GM18907 (cell line): Measurements from ENCODE around the gene WDR72.

ENCODE experiments used
- ATAC-seq: cut with Tn5 transposase; IDR thresholded peaks from one replicate; pipeline ENCODE4 v1.9.1; 2021; ENCODE audit warnings: mild to moderate bottlenecking, moderate library complexity; ENCODE audit not compliant: unreplicated experiment

WDR72 gene

DNA sequence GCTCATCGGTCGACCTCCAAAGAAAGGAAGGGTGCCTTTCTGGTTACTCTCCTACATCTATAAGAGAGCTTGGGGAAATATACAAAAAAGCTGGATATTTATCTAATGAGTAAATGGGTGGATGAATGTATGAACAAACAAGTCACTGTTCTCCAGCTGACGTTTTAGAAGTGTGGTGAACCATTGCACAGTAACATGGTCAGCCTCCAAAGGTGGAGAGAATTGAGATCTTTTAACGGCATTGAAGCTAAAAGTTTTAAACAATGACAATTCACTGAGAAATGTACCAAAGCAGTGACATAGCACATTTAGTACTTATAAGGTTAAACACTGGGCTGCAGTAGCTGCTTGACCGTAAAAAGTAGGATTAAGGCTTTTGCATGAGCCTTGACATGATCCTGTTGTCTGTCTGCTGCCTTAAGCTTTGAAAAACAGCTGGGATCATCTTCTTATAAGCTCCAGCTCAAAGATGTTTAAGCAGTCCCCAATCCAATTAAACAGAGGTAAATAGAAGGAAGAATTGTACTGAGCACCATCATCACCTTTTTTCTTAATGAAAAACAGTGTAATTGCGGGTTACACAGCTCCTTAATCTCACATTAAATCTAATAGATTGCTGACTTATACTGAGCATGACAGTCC, 222.9 kb downstream of the WDR72 start:
- ATAC-seq: no peak

DNA sequence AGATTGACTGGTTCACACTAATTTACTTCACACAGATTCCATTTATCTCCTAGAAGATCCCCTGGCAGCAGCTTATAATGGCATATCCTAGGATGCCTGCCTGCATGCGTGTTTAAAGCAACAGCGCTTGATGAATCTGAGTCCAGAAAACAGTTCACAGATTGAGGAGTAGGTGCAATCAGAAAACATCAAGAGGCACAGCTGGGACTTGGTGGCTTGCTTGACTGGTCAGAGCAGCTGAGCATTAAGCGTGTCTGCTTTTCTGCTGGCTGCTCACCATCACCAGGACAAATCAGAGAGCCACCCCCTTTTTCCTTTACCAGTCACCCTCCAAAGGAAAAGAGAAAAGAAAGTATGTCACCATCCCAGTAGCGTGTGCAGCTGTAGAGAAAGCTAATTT, 223.6 kb downstream of the WDR72 start:
- no peak for ATAC-seq

- no peak for ATAC-seq
Observed at GRCh38 chr15:53534105-53534839, 225.2 kb downstream of the WDR72 start.

GRCh38 chr15:53530761-53531160, 228.7 kb downstream of the WDR72 start:
- no peak for ATAC-seq

GRCh38 chr15:53527996-53528395, 231.5 kb downstream of the WDR72 start:
- no peak for ATAC-seq

DNA sequence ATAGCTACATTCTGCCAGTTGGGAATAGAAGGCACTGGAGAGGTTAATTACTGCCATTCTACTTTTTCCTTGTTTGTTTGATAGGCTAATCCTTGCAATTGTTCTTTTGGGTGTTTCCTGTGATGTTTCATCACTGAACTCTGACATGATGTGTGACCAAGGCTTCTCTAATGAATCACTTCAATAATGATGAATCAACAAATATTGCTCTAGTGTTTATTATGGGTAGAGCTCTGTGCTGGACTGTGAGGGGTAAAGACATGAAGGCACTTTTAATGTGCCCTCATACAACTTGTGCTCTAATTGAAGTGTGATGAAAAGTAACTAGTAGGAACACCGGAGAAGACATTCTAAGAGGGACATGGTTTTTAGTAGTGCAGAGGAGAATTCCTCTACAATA, 233.6 kb downstream of the WDR72 start:
- ATAC-seq: no peak

DNA sequence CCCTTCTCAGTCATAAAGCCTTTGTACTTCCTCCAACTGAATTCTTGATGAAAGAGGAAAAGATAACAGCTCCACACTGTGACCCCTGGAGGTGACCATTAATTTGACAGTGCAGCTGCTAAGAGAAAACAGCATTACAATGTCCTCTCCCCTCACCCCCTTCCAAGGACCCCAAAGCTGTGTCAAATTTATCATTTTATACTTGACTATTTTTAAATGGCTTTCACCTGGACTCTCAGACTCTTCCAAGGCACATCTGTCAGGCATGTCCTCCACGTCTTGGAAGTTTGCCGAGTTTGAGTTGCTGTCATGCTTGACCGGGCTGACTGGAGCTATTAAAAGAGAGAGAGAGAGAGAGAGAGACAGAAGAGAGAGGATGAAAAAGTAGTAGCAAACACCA, 236.5 kb downstream of the WDR72 start:
- ATAC-seq: no peak

GRCh38 chr15:53520996-53521395, 238.5 kb downstream of the WDR72 start:
- no peak for ATAC-seq

GRCh38 chr15:53513431-53513830, 246.0 kb downstream of the WDR72 start:
- no peak for ATAC-seq

DNA sequence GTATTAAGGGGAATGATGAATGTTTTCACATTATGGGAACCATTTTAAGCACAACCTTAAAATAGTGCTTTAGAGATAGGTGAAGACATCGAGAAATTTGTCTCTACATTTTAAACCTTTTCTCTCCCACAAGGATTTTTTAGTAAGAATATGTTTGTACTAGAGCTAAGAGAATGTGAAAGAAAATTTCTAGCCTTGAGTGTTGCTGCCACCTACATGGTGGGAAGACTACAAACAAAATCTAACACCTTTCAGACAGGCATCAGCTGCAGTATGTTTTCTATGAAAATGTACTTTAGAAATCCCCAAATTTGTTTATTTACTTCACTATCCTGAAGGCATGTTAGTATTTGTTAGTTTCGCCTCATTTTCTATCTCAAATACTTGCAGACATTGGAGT, 247.4 kb downstream of the WDR72 start:
- no peak for ATAC-seq

- no peak for ATAC-seq
Observed at GRCh38 chr15:53511175-53511574, 248.3 kb downstream of the WDR72 start.

DNA sequence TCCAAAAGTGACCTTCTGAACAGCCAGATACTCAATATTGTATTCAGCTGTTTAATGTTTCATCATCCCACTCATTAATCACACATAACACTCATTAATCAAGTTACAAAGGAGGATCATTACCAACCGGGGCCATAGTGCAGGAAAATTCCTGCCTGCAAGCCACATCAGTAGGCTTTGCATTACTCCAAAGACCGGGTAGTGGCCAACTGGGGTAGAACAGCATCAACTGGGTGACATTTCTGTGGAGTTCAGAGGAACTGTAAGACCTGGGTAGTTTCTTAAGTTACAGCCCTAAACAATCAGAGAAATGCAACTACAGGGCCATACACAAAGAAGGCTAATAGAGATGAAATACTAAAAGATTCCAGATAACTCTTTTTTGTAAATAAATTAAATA, 253.1 kb downstream of the WDR72 start:
- no peak for ATAC-seq

GRCh38 chr15:53498996-53499395, 260.5 kb downstream of the WDR72 start:
- ATAC-seq: no peak

- ATAC-seq: no peak
Observed at GRCh38 chr15:53490341-53490740, 269.1 kb downstream of the WDR72 start.

- ATAC-seq: no peak
Observed at GRCh38 chr15:53482055-53482454, 277.4 kb downstream of the WDR72 start.

DNA sequence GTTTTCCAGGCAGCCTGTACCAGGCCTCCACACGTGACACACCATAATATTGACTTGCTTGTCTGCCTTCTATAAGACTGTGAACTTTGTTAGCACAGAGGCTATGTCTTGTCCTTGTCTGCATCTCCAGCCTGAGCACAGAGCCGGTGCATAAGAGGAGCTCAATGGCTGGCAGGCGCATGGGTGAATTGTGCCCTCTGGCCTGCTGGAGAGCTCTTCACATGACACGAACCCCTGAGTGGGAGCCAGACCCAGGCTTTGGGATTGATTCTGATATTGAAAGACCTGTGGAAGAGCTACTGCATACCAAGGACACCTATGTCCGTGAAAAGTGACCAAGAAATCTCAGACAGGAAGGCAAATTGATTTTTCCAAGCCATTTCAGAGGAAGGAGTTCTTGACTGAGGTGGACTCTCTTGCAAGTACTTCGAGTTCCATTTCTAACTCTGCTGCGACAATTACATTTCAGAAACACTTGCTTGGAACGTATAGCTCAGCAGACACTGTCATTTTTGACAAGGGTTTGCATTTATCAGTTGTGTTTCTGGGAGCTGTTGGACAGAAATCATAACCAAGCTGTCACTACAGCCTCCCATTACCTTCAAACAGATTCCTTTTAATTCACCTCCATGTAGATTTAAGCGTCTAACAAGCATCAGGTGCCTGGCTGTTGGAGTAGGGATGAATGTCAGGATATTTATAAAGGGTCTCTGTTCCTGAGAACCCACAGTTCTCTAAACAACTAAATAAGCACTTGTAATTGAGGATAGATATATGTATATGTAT, 281.3 kb downstream of the WDR72 start:
- no peak for ATAC-seq

- no peak for ATAC-seq
Observed at GRCh38 chr15:53473886-53474285, 285.6 kb downstream of the WDR72 start.

GRCh38 chr15:53473435-53473834, 286.0 kb downstream of the WDR72 start:
- no peak for ATAC-seq

DNA sequence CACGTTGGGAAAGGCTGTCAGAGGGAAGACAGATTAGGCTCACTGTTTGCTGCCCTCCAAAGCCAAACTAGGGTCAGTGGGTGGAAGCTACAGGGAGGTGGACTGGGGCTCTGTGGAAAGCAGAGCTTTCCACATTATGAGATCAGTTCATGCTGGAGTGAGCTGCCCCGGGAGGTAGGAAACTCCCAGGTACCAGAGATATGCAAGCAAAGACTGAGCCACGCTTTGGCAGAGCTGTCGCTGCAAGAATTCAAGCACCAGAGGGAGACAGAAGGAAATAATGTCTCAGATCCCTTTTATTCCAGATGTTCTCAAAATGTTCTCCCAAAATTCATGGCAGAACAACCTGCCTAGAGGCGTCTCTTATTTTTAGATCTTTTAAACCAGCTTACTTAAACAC, 286.6 kb downstream of the WDR72 start:
- ATAC-seq: no peak

DNA sequence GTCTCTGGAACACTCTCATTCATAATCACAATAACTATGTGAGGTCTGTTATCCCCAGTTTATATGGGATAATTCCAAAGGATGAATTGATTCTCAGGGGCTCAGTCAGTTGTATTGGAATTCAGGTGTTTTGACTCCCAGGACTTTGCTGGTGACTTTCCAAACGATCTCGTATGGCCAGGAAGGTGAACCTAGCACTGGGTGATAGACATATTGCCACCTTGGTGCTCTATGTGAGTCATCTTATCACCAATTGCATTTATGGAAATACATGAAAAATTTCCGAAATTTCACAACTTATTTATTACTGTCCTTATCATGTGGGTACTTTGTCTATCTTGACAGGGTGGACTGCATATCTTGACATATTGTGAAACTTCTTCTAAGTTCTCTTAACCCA, 287.3 kb downstream of the WDR72 start:
- no peak for ATAC-seq

GRCh38 chr15:53470743-53471142, 288.7 kb downstream of the WDR72 start:
- ATAC-seq: no peak

DNA sequence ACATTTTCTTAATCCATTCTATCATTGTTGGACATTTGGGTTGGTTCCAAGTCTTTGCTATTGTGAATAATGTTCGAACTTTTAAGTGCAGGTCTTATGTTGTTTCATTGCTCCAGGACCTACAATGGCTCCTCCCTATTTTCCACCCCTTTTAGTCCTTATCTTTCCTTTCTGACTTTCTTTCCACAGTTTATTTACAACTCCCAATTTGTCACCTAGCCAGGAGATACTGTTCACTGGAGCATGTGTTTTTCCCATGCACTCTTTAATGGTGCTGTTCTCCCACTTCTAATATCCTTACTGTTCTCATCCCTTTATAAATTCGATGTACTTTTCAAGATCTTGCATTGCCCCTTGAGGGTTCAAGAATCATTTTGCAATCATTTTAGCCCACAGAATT, 290.0 kb downstream of the WDR72 start:
- no peak for ATAC-seq
